Measurements from ENCODE around the gene CNOT3.

DNA sequence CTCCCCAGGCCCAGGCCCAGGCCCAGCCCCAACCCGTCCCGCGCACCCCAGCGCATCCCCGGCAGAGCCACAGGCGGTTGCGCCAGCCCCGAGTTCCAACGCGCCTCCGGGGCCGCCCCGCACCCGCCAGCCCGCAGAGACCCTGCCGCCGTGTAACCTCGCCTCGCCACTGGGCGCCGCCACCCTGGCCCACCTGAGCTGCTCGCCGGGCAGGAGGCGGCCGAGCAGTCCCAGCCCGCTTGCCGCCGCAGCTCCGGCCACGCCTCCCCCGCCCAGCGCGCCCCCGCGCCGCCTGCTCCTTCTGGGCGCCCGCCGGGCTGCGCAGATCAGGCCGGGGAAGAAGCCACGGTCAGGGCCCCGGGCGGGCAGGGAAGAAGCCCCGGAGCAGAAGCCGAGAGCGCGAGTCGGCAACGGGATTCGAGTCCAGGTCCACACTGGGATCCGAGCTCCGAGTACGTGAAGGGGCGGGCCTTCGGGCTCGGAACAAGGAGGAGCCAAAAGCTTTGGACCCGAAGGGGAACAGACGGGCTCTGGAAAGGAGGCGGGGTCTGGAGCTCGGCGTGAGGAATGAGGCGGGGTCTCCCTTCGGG is 51.7 kb downstream of the CNOT3 start, which contains the start of gene MBOAT7:
- TF ChIP-seq, protein P1, sequence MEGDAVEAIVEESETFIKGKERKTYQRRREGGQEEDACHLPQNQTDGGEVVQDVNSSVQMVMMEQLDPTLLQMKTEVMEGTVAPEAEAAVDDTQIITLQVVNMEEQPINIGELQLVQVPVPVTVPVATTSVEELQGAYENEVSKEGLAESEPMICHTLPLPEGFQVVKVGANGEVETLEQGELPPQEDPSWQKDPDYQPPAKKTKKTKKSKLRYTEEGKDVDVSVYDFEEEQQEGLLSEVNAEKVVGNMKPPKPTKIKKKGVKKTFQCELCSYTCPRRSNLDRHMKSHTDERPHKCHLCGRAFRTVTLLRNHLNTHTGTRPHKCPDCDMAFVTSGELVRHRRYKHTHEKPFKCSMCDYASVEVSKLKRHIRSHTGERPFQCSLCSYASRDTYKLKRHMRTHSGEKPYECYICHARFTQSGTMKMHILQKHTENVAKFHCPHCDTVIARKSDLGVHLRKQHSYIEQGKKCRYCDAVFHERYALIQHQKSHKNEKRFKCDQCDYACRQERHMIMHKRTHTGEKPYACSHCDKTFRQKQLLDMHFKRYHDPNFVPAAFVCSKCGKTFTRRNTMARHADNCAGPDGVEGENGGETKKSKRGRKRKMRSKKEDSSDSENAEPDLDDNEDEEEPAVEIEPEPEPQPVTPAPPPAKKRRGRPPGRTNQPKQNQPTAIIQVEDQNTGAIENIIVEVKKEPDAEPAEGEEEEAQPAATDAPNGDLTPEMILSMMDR (IDR thresholded peaks at IDR 0.05), result peak in 3 of 4 experiments; percentile 26 to 58 (median 52)
- no peak for TF ChIP-seq POLR2AphosphoS5 (IDR thresholded peaks at IDR 0.05)

Measured in prostate gland (tissue), 2 donors.